Lower leg skin (tissue), 4 donors: ENCODE results near the gene ARHGEF9. TPM values are rescaled to one million over a fixed set of nuclear protein-coding genes. Genes with fewer than 3 reads are reported as not detected.

ENCODE experiments used
- DNase-seq, 2 donors: peaks; one replicate each; pipeline ENCODE4 v3.0.0-alpha.2; 2019; ENCODE audit warnings: low spot score in 2 of 2
- H3K4me3 ChIP-seq: fragments of 200-600 bp; sonication (generic); 2 replicates; pipeline ENCODE4 v1.5.1; 2017; ENCODE audit warnings: mild to moderate bottlenecking, low read depth; ENCODE audit not compliant: poor library complexity, severe bottlenecking
- CTCF ChIP-seq, 3 donors: fragments of 450-650 bp; IDR thresholded peaks; one replicate each; pipeline ENCODE4 v1.5.1; 2016; ENCODE audit warnings: antibody characterized with exemption in 3 of 3, mild to moderate bottlenecking in 3 of 3, moderate library complexity in 2 of 3
- POLR2A ChIP-seq, 2 donors: fragments of 450-650 bp; IDR thresholded peaks; one replicate each; pipeline ENCODE4 v1.6.1; 2016 to 2017; ENCODE audit warnings: antibody characterized with exemption in 2 of 2, mild to moderate bottlenecking in 1 of 2, moderate library complexity in 1 of 2
- WGBS, 2 donors: methylation state at CpG; one replicate each; pipeline ENCODE4 v1.1.5; 2018; 5-methylcytosine and 5-hydroxymethylcytosine counted together
- intact Hi-C: fragments of 100-400 bp; cut with DNase I; formaldehyde crosslinking; loops from one replicate; pipeline ENCODE4 v1.15.0; 2023; ENCODE audit warnings: low total_unique reads
- total RNA-seq, 4 donors: library from RNA; depleted of rRNA; stranded (reverse); fragments of >200 nt; gene quantifications; one replicate each; pipeline ENCODE4 v1.1.0, GENCODE V29; 2016

Gene ARHGEF9
- total RNA-seq, 4 donors from 2014 or later: 13.4 to 19.5 (median 14.6) TPM

- no peak overlapping the region for H3K4me3 ChIP-seq
- no peak for DNase-seq
- intact Hi-C loops: no loop called here
- TF ChIP-seq POLR2A (IDR thresholded peaks at IDR 0.05) (no peak), CTCF (IDR thresholded peaks at IDR 0.05) (no peak)
- WGBS, 2 donors: 54 to 77% methylated on average over 3 of the region's 3 CpGs
Measured at GRCh38 chrX:63737131-63737921, 47.7 kb downstream of the ARHGEF9 start.

- whole genome bisulfite sequencing, 2 donors: 11 to 40% methylated on average over 1 of the region's 1 CpG
- no peak overlapping the region for H3K4me3 ChIP-seq
- no peak for DNase-seq
- no peak for TF ChIP-seq CTCF (IDR thresholded peaks at IDR 0.05)
- TF ChIP-seq POLR2A (IDR thresholded peaks at IDR 0.05): no peak
- intact Hi-C loops: no loop called here
Measured at GRCh38 chrX:63735882-63736281, 49.1 kb downstream of the ARHGEF9 start.

GRCh38 chrX:63720293-63720692, 64.7 kb downstream of the ARHGEF9 start:
- intact Hi-C loops: no loop called here
- DNase-seq: no peak
- WGBS, 2 donors: 48 to 78% methylated on average over 1 of the region's 1 CpG
- no peak for TF ChIP-seq CTCF (IDR thresholded peaks at IDR 0.05)
- no peak overlapping the region for H3K4me3 ChIP-seq

GRCh38 chrX:63719633-63720032, 65.4 kb downstream of the ARHGEF9 start:
- TF ChIP-seq CTCF (IDR thresholded peaks at IDR 0.05): no peak
- TF ChIP-seq POLR2A (IDR thresholded peaks at IDR 0.05): no peak
- DNase-seq: no peak
- no peak overlapping the region for H3K4me3 ChIP-seq
- intact Hi-C loops: no loop called here

- intact Hi-C loops: no loop called here
- WGBS, 2 donors: 73 to 82% methylated on average over 2 of the region's 2 CpGs
- TF ChIP-seq CTCF (IDR thresholded peaks at IDR 0.05) (no peak), POLR2A (IDR thresholded peaks at IDR 0.05) (no peak)
Measured at GRCh38 chrX:63718010-63718694, 66.9 kb downstream of the ARHGEF9 start.

More at GRCh38 chrX:63718010-63718694, 66.9 kb downstream of the ARHGEF9 start:
- H3K4me3 ChIP-seq: no peak overlapping the region
- DNase-seq: no peak
